ENCODE data around the gene PHF23. TPM values are rescaled to one million over a fixed set of nuclear protein-coding genes. Genes with fewer than 3 reads are reported as not detected.

PHF23 gene
- total RNA-seq, 4 donors from 2014 or later, result 9.7 to 68.1 (median 29.7) TPM

- Histone ChIP-seq H3K27ac (peak overlapping the region; percentile 80 to 84), H3K9me3 (no peaks in the 10 kb centered on the region)
- intact Hi-C loops (cut with DNase I; ENCODE audit: low total_unique reads), result no loop called here
These were observed 34.3 kb downstream of the PHF23 start for GRCh38 chr17:7204828-7205461.

GRCh38 chr17:7204336-7204735, 34.9 kb downstream of the PHF23 start:
- peak overlapping the region; percentile 42 to 54 for H3K4me3 ChIP-seq
- TF ChIP-seq POLR2A (IDR thresholded peaks at IDR 0.05) (no peak), CTCF (IDR thresholded peaks at IDR 0.05) (no peak)
- intact Hi-C loops (cut with DNase I; ENCODE audit: low total_unique reads), result no loop called here
- H3K4me1 ChIP-seq, result peaks cover 0 to 12% of the 10 kb centered on the region in 2 donors
- no peaks in the 10 kb centered on the region for H3K27me3 ChIP-seq
- H3K36me3 ChIP-seq, result no peaks in the 10 kb centered on the region
- no peaks in the 10 kb centered on the region for H3K9me3 ChIP-seq
- peak overlapping the region; percentile 80 to 84 for H3K27ac ChIP-seq
- peak in 1 of 2 donors; percentile 35 for DNase-seq

More at GRCh38 chr17:7204828-7205461, 34.3 kb downstream of the PHF23 start:
- peak; percentile 90 to 92 for DNase-seq
- peaks cover 0 to 12% of the 10 kb centered on the region in 2 donors for H3K4me1 ChIP-seq
- H3K36me3 ChIP-seq, result no peaks in the 10 kb centered on the region
- peak overlapping the region; percentile 42 to 54 for H3K4me3 ChIP-seq
- TF ChIP-seq CTCF (IDR thresholded peaks at IDR 0.05) (no peak), POLR2A (IDR thresholded peaks at IDR 0.05) (peak in 1 of 2 donors; percentile 56)
- H3K27me3 ChIP-seq, result no peaks in the 10 kb centered on the region

- no peak overlapping the region for H3K4me3 ChIP-seq
- peaks cover 0 to 12% of the 10 kb centered on the region in 2 donors for H3K4me1 ChIP-seq
- no peak overlapping the region for H3K27ac ChIP-seq
- H3K27me3 ChIP-seq, result no peaks in the 10 kb centered on the region
- no peaks in the 10 kb centered on the region for H3K9me3 ChIP-seq
- no peaks in the 10 kb centered on the region for H3K36me3 ChIP-seq
- peak; percentile 20 to 25 for DNase-seq
- no peak for TF ChIP-seq POLR2A (IDR thresholded peaks at IDR 0.05)
- no peak for TF ChIP-seq CTCF (IDR thresholded peaks at IDR 0.05)
- intact Hi-C loops (cut with DNase I; ENCODE audit: low total_unique reads), result no loop called here
These were observed 35.9 kb downstream of the PHF23 start for GRCh38 chr17:7203391-7203790.

GRCh38 chr17:7196651-7197401, 42.4 kb downstream of the PHF23 start:
- intact Hi-C loops (cut with DNase I; ENCODE audit: low total_unique reads), result no loop called here
- TF ChIP-seq CTCF (IDR thresholded peaks at IDR 0.05), result no peak
- Histone ChIP-seq H3K36me3 (no peaks in the 10 kb centered on the region), H3K27me3 (no peaks in the 10 kb centered on the region), H3K9me3 (no peaks in the 10 kb centered on the region), H3K4me1 (no peaks in the 10 kb centered on the region), H3K4me3 (no peak overlapping the region), H3K27ac (no peak overlapping the region)
- DNase-seq, result no peak

- no peak for DNase-seq
- H3K27ac ChIP-seq, result no peak overlapping the region
- H3K4me3 ChIP-seq, result no peak overlapping the region
- H3K9me3 ChIP-seq, result no peaks in the 10 kb centered on the region
- H3K27me3 ChIP-seq, result no peaks in the 10 kb centered on the region
- no peaks in the 10 kb centered on the region for H3K36me3 ChIP-seq
- TF ChIP-seq POLR2A (IDR thresholded peaks at IDR 0.05), result no peak
- TF ChIP-seq CTCF (IDR thresholded peaks at IDR 0.05), result no peak
- no peaks in the 10 kb centered on the region for H3K4me1 ChIP-seq
- intact Hi-C loops (cut with DNase I; ENCODE audit: low total_unique reads), result no loop called here
These were observed 43.3 kb downstream of the PHF23 start for GRCh38 chr17:7195971-7196370.
